ENCODE results near the gene DCDC1. TPM values are rescaled to one million over a fixed set of nuclear protein-coding genes. Genes with fewer than 3 reads are reported as not detected.
"Not testable (repeated sequence)": the region's sequence is repeated elsewhere in the genome, so short reads cannot be mapped to it uniquely, and the experiment has no call there.

Gene DCDC1
- total and polyA plus RNA-seq, 12 donors = 0.01 to 0.18 (median 0.09) TPM; not detected in 9

- ATAC-seq (peak in 1 of 8 donors; percentile 70), DNase-seq (no peak)
- no peak overlapping the region for H3K27ac ChIP-seq
- H3K4me3 ChIP-seq = no peak overlapping the region
- H3K27me3 ChIP-seq = no peaks in the 10 kb centered on the region
- peaks cover 0 to 1% (median 0%) of the 10 kb centered on the region in 11 donors for H3K9me3 ChIP-seq
- no peaks in the 10 kb centered on the region for H3K36me3 ChIP-seq
- intact Hi-C loops (cut with DNase I) = no loop called here
- H3K4me1 ChIP-seq = no peaks in the 10 kb centered on the region
- TF ChIP-seq CTCF (IDR thresholded peaks at IDR 0.05) = no peak
Observed at GRCh38 chr11:31325160-31325559, 44.4 kb downstream of the DCDC1 start.

- H3K4me1 ChIP-seq = no peaks in the 10 kb centered on the region
- H3K4me3 ChIP-seq = no peak overlapping the region
- TF ChIP-seq CTCF (IDR thresholded peaks at IDR 0.05) = no peak
- no peaks in the 10 kb centered on the region for H3K36me3 ChIP-seq
- WGBS, 2 donors = 80 to 85% methylated on average over 4 of the region's 4 CpGs
- DNase-seq (no peak), ATAC-seq (no peak)
- intact Hi-C loops (cut with DNase I) = no loop called here
- H3K9me3 ChIP-seq = no peaks in the 10 kb centered on the region
- no peak overlapping the region for H3K27ac ChIP-seq
- no peaks in the 10 kb centered on the region for H3K27me3 ChIP-seq
Observed at GRCh38 chr11:31323145-31323544, 46.4 kb downstream of the DCDC1 start.

- intact Hi-C loops (cut with DNase I); H3K27me3 ChIP-seq; H3K36me3 ChIP-seq; ATAC-seq; DNase-seq; H3K4me3 ChIP-seq; H3K4me1 ChIP-seq; H3K27ac ChIP-seq; H3K9me3 ChIP-seq: not testable (repeated sequence)
- 91 to 92% methylated on average over 15 of the region's 15 CpGs for WGBS, 2 donors
Observed at GRCh38 chr11:31321494-31321893, 48.0 kb downstream of the DCDC1 start.

GRCh38 chr11:31303644-31304180 lies 65.8 kb downstream of the DCDC1 start:
- TF ChIP-seq CTCF (IDR thresholded peaks at IDR 0.05) = no peak
- intact Hi-C loops (cut with DNase I) = no loop called here
- Histone ChIP-seq H3K4me3 (no peak overlapping the region), H3K27me3 (no peaks in the 10 kb centered on the region), H3K36me3 (no peaks in the 10 kb centered on the region), H3K9me3 (no peaks in the 10 kb centered on the region), H3K4me1 (no peaks in the 10 kb centered on the region), H3K27ac (no peak overlapping the region)
- DNase-seq (no peak), ATAC-seq (no peak)
- 68 to 77% methylated on average over 3 of the region's 3 CpGs for WGBS, 2 donors

GRCh38 chr11:31301549-31302510 lies 67.7 kb downstream of the DCDC1 start:
- Histone ChIP-seq H3K36me3 (no peaks in the 10 kb centered on the region), H3K27me3 (peaks cover 0 to 3% (median 0%) of the 10 kb centered on the region in 7 donors), H3K4me3 (no peak overlapping the region), H3K27ac (no peak overlapping the region), H3K9me3 (no peaks in the 10 kb centered on the region), H3K4me1 (no peaks in the 10 kb centered on the region)
- DNase-seq = no peak
- TF ChIP-seq CTCF (IDR thresholded peaks at IDR 0.05) = no peak
- intact Hi-C loops (cut with DNase I) = no loop called here
- ATAC-seq = no peak
- WGBS, 2 donors = 76 to 81% methylated on average over 5 of the region's 5 CpGs

Measured in heart right ventricle (tissue), 16 donors.